Measurements from ENCODE around the gene POFUT2.

- TF ChIP-seq CTCF (IDR thresholded peaks at IDR 0.05) = no peak
- TF ChIP-seq POLR2A (IDR thresholded peaks at IDR 0.05) = no peak
Measured at GRCh38 chr21:45293726-45294401, 6.2 kb upstream of the POFUT2 start.
